IMR-90 (cell line): ENCODE data around the gene POLR1E. TPM values are rescaled to one million over a fixed set of nuclear protein-coding genes. Genes with fewer than 3 reads are reported as not detected.

Experiments used
- ATAC-seq: fragments of 200-7000 bp; cut with Tn5 transposase; 2 replicates; pipeline ENCODE4 v1.9.1; 2020; ENCODE audit warnings: low read depth, mild to moderate bottlenecking, moderate library complexity
- BruUV-seq: library from RNA; stranded (reverse); fragments of 400-500 nt; replicated peaks from 2 replicates; lab custom pipeline; 2021; lab: Mats Ljungman, UMichigan
- CTCF ChIA-PET: fragments of 300-600 bp; formaldehyde crosslinking; extraction: SDS; loops from one replicate; lab custom pipeline; 2021; ENCODE audit warnings: antibody characterized with exemption; lab: Yijun Ruan, JAX
- POLR2A ChIA-PET: fragments of 300-600 bp; sonication (Branson Sonifier 250); formaldehyde crosslinking; loops from one replicate; lab custom pipeline; 2022; ENCODE audit warnings: antibody characterized with exemption; ENCODE audit not compliant: unreplicated experiment; lab: Charles Lee
- DNase-seq: peaks from one replicate; pipeline ENCODE4 v3.0.0; 2013
- H2AFZ ChIP-seq: replicated peaks from 2 replicates; pipeline ENCODE3; 2013; ENCODE audit warnings: low read length, mild to moderate bottlenecking; ENCODE audit not compliant: poor library complexity
- H2AK5ac ChIP-seq: 2 replicates; pipeline ENCODE4 v1.6.1; 2013; ENCODE audit warnings: low read depth, low read length, inconsistent platforms
- H2AK9ac ChIP-seq: replicated peaks from 2 replicates; pipeline ENCODE3; 2013; ENCODE audit warnings: mild to moderate bottlenecking, low read depth, low read length, moderate library complexity; ENCODE audit not compliant: poor library complexity
- H2BK120ac ChIP-seq: 2 replicates; pipeline ENCODE4 v1.6.1; 2013; ENCODE audit warnings: low read depth, low read length, inconsistent platforms
- H2BK15ac ChIP-seq: 3 replicates; pipeline ENCODE4 v1.6.1; 2013; ENCODE audit warnings: low read depth, low read length, inconsistent platforms
- H2BK20ac ChIP-seq: 2 replicates; pipeline ENCODE4 v1.6.1; 2013; ENCODE audit warnings: low read depth, mild to moderate bottlenecking, inconsistent platforms, low read length, moderate library complexity
- H2BK5ac ChIP-seq: 2 replicates; pipeline ENCODE4 v1.6.1; 2013; ENCODE audit warnings: mild to moderate bottlenecking, low read depth, low read length, inconsistent platforms; ENCODE audit not compliant: poor library complexity, severe bottlenecking
- H3K14ac ChIP-seq: replicated peaks from 2 replicates; pipeline ENCODE4 v1.6.1; 2013; ENCODE audit warnings: low read depth, low read length, inconsistent platforms
- H3K18ac ChIP-seq: 2 replicates; pipeline ENCODE4 v1.6.1; 2013; ENCODE audit warnings: low read depth, low read length, control low read depth
- H3K23ac ChIP-seq: 2 replicates; pipeline ENCODE4 v1.6.1; 2013; ENCODE audit warnings: low read depth, low read length, inconsistent platforms
- H3K27ac ChIP-seq: 2 replicates; pipeline ENCODE4 v1.5.1; 2013; ENCODE audit warnings: mild to moderate bottlenecking, control low read depth, low read length; ENCODE audit not compliant: insufficient read depth
- H3K27me3 ChIP-seq: 2 replicates; pipeline ENCODE4 v1.6.1; 2013; ENCODE audit warnings: low read length; ENCODE audit not compliant: control insufficient read depth, insufficient read depth
- H3K36me3 ChIP-seq: 2 replicates; pipeline ENCODE4 v1.6.1; 2013; ENCODE audit warnings: low read length, mixed read lengths; ENCODE audit not compliant: control insufficient read depth, insufficient read depth
- H3K4ac ChIP-seq: 2 replicates; pipeline ENCODE4 v1.6.1; 2013; ENCODE audit warnings: low read depth, low read length, inconsistent platforms
- H3K4me1 ChIP-seq: 2 replicates; pipeline ENCODE4 v1.6.1; 2013; ENCODE audit warnings: low read length, mixed read lengths; ENCODE audit not compliant: control insufficient read depth, insufficient read depth
- H3K4me2 ChIP-seq: 2 replicates; pipeline ENCODE4 v1.6.1; 2013; ENCODE audit warnings: low read depth, mild to moderate bottlenecking, control low read depth, low read length, moderate library complexity
- H3K4me3 ChIP-seq: 2 replicates; pipeline ENCODE4 v1.5.1; 2013; ENCODE audit warnings: low read depth, mild to moderate bottlenecking, control low read depth, low read length, moderate library complexity; ENCODE audit not compliant: insufficient read depth
- H3K56ac ChIP-seq: 2 replicates; pipeline ENCODE4 v1.6.1; 2013; ENCODE audit warnings: low read length, inconsistent platforms; ENCODE audit not compliant: insufficient read depth; ENCODE audit errors: extremely low read depth
- H3K79me1 ChIP-seq, 2 experiments: 2 replicates each; pipeline ENCODE4 v1.6.1; 2013; ENCODE audit warnings: low read length in 2 of 2, inconsistent platforms in 1 of 2, low read depth in 1 of 2
- H3K9ac ChIP-seq: 2 replicates; pipeline ENCODE4 v1.6.1; 2013; ENCODE audit warnings: low read depth, low read length, control low read depth
- H3K9me1 ChIP-seq: 2 replicates; pipeline ENCODE4 v1.6.1; 2013; ENCODE audit warnings: low read length, inconsistent platforms; ENCODE audit not compliant: insufficient read depth
- H3K9me3 ChIP-seq: 2 replicates; pipeline ENCODE4 v1.6.1; 2013; ENCODE audit warnings: low read length; ENCODE audit not compliant: control insufficient read depth, insufficient read depth
- H4K20me1 ChIP-seq: 2 replicates; pipeline ENCODE4 v1.6.1; 2013; ENCODE audit warnings: low read length, inconsistent platforms; ENCODE audit not compliant: insufficient read depth
- H4K5ac ChIP-seq: 2 replicates; pipeline ENCODE4 v1.6.1; 2013; ENCODE audit warnings: mild to moderate bottlenecking, low read depth, low read length, control low read depth
- H4K8ac ChIP-seq, 2 experiments: 2 replicates each; pipeline ENCODE4 v1.6.1; 2013; ENCODE audit warnings: low read depth in 2 of 2, low read length in 2 of 2, control low read depth in 1 of 2, inconsistent platforms in 1 of 2
- H4K91ac ChIP-seq: 2 replicates; pipeline ENCODE4 v1.6.1; 2013; ENCODE audit warnings: low read depth, low read length, inconsistent platforms; ENCODE audit not compliant: insufficient read depth
- BHLHE40 ChIP-seq: fragments of 150-350 bp; IDR thresholded peaks from 2 replicates; pipeline ENCODE4 v1.6.1; 2016; ENCODE audit warnings: mild to moderate bottlenecking, low read depth, low read length
- CEBPB ChIP-seq: IDR thresholded peaks from 2 replicates; pipeline ENCODE4 v1.6.1; 2012; ENCODE audit warnings: low read depth, low read length, improper control_type of control experiment
- CHD1 ChIP-seq: IDR thresholded peaks from 2 replicates; pipeline ENCODE4 v1.6.1; 2012; ENCODE audit warnings: low read depth, low read length, improper control_type of control experiment
- CTCF ChIP-seq: conservative IDR thresholded peaks from 2 replicates; pipeline ENCODE4 v1.5.1; 2012; ENCODE audit warnings: mild to moderate bottlenecking, low read depth, low read length, improper control_type of control experiment
- FOS ChIP-seq: fragments of 150-350 bp; IDR thresholded peaks from 2 replicates; pipeline ENCODE4 v1.6.1; 2016; ENCODE audit warnings: low read depth, low read length
- MAFK ChIP-seq: IDR thresholded peaks from 2 replicates; pipeline ENCODE4 v1.6.1; 2012; ENCODE audit warnings: low read depth, low read length, improper control_type of control experiment
- MAZ ChIP-seq: IDR thresholded peaks from 2 replicates; pipeline ENCODE4 v1.6.1; 2012; ENCODE audit warnings: low read depth, mild to moderate bottlenecking, low read length, improper control_type of control experiment, moderate library complexity, borderline replicate concordance
- MXI1 ChIP-seq: IDR thresholded peaks from 2 replicates; pipeline ENCODE4 v1.6.1; 2012; ENCODE audit warnings: low read depth, mild to moderate bottlenecking, low read length, moderate library complexity, borderline replicate concordance
- POLR2A ChIP-seq: IDR thresholded peaks from 2 replicates; pipeline ENCODE4 v1.6.1; 2012; ENCODE audit warnings: mild to moderate bottlenecking, low read depth, low read length
- RAD21 ChIP-seq: IDR thresholded peaks from 2 replicates; pipeline ENCODE4 v1.6.1; 2012; ENCODE audit warnings: low read length, improper control_type of control experiment
- SMC3 ChIP-seq: fragments of 150-350 bp; IDR thresholded peaks from 2 replicates; pipeline ENCODE4 v1.6.1; 2016; ENCODE audit warnings: low read depth, mild to moderate bottlenecking, antibody characterized with exemption, low read length, moderate library complexity
- WGBS, 2 experiments: methylation state at CpG; one replicate each; pipeline versions ENCODE4 v1.1.5 to v1.1.7; 2013; ENCODE audit warnings: missing lambda C conversion rate in 2 of 2; ENCODE audit not compliant: insufficient read length in 1 of 2; ENCODE audit errors: extremely low coverage in 2 of 2; 5-methylcytosine and 5-hydroxymethylcytosine counted together
- dilution Hi-C: fragments of 300-500 bp; cut with HindIII; formaldehyde crosslinking; loops from one replicate; pipeline ENCODE4 v1.14.3; 2018; ENCODE audit warnings: low sequenced_read_pairs; ENCODE audit not compliant: unreplicated experiment
- in situ Hi-C: fragments of 300-500 bp; cut with MboI; formaldehyde crosslinking; loops from 3 replicates; pipeline ENCODE4 v1.14.3; 2019; ENCODE audit warnings: low sequenced_read_pairs, inconsistent platforms, mixed read lengths
- intact Hi-C: fragments of 100-400 bp; cut with micrococcal nuclease; formaldehyde crosslinking; loops from 2 replicates; pipeline ENCODE4 v1.10.0; 2022
- polyA plus RNA-seq, 3 experiments: library from polyadenylated mRNA; depleted of rRNA; stranded (reverse); fragments of >200 nt; gene quantifications; 2 replicates each; pipeline ENCODE4 v1.2.3, GENCODE V29; 2012; ENCODE audit warnings: low replicate concordance in 1 of 3
- total RNA-seq: library from RNA; depleted of rRNA; stranded (reverse); fragments of >200 nt; gene quantifications from 2 replicates; pipeline ENCODE4 v1.2.3, GENCODE V29; 2012
- TF ChIP-seq, protein P1 (sequence below): fragments of 150-350 bp; IDR thresholded peaks from 2 replicates; pipeline ENCODE4 v1.6.1; 2016; ENCODE audit warnings: low read depth, mild to moderate bottlenecking, low read length, moderate library complexity, borderline replicate concordance
- TF ChIP-seq, protein P2 (sequence below): fragments of 150-350 bp; IDR thresholded peaks from 2 replicates; pipeline ENCODE4 v1.6.1; 2017; ENCODE audit warnings: mild to moderate bottlenecking, antibody characterized with exemption, low read length, low read depth

The POLR1E gene
- total and polyA plus RNA-seq, 2 of the 4 experiments (the other 2 are of a cell fraction): 48.0 to 71.9 TPM

DNA sequence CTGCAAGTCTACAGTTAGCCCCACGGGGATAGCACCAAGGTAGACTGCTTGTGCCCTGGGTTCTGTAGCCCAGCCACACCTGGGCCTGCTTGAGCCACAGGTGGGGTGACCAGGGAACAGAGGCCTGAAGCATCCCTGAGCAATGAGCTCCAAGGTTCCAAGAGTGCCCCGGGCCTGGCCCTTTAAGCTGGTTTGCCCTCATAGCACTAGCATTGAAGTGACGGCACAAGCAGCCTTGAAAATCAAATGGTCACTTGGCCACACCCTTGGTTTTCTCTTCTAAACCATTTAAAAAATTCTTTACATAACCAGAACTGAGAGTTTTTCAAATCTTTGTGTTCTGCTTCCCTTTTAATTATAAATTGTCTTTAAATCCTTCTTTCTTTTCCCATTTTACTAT, 65.7 kb downstream of the POLR1E start:
- intact Hi-C loops (no loop called here), in situ Hi-C loops (no loop called here), dilution Hi-C loops (no loop called here)
- Histone ChIP-seq H3K23ac (no peak overlapping the region), H2BK15ac (no peak overlapping the region), H2AK9ac (no peak overlapping the region), H3K4me3 (no peak overlapping the region), H2AFZ (no peak overlapping the region), H3K9ac (no peak overlapping the region), H3K14ac (no peak overlapping the region), H4K91ac (no peak overlapping the region), H3K4me1 (peaks cover 6% of the 10 kb centered on the region), H3K27me3 (no peaks in the 10 kb centered on the region), H3K9me1 (peaks cover 3% of the 10 kb centered on the region; the same call in 1 of the 2 replicates), H2BK20ac (no peak overlapping the region), H3K27ac (no peak overlapping the region), H2BK5ac (no peak overlapping the region), H3K79me1 (peaks cover 5 to 13% of the 10 kb centered on the region in 2 experiments; a peak in 3 of 4 replicates), H4K20me1 (no peaks in the 10 kb centered on the region; the same call in 1 of the 2 replicates), H3K56ac (no peak overlapping the region), H3K9me3 (no peaks in the 10 kb centered on the region), H3K36me3 (no peaks in the 10 kb centered on the region), H3K4me2 (no peak overlapping the region), H4K5ac (no peak overlapping the region), H2BK120ac (no peak overlapping the region), H4K8ac (no peak overlapping the region), H2AK5ac (no peak overlapping the region), H3K18ac (no peak overlapping the region), H3K4ac (no peak overlapping the region)
- 95% methylated on average over 3 of the region's 3 CpGs; no CpG with 5 or more reads in 1 of the 2 experiments for WGBS, 2 experiments
- no peak for TF ChIP-seq BHLHE40
- TF ChIP-seq MAFK: no peak
- no peak for TF ChIP-seq CTCF
- TF ChIP-seq CEBPB: no peak
- no peak for TF ChIP-seq SMC3
- TF ChIP-seq, protein P1, sequence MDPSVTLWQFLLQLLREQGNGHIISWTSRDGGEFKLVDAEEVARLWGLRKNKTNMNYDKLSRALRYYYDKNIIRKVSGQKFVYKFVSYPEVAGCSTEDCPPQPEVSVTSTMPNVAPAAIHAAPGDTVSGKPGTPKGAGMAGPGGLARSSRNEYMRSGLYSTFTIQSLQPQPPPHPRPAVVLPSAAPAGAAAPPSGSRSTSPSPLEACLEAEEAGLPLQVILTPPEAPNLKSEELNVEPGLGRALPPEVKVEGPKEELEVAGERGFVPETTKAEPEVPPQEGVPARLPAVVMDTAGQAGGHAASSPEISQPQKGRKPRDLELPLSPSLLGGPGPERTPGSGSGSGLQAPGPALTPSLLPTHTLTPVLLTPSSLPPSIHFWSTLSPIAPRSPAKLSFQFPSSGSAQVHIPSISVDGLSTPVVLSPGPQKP: no peak
- TF ChIP-seq POLR2A: no peak
- no peak for TF ChIP-seq MAZ
- TF ChIP-seq MXI1: no peak
- TF ChIP-seq RAD21: no peak
- no peak for TF ChIP-seq CHD1
- TF ChIP-seq FOS: no peak
- TF ChIP-seq, protein P2, sequence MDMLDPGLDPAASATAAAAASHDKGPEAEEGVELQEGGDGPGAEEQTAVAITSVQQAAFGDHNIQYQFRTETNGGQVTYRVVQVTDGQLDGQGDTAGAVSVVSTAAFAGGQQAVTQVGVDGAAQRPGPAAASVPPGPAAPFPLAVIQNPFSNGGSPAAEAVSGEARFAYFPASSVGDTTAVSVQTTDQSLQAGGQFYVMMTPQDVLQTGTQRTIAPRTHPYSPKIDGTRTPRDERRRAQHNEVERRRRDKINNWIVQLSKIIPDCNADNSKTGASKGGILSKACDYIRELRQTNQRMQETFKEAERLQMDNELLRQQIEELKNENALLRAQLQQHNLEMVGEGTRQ: no peak
- POLR2A ChIA-PET: no interaction called here
- BruUV-seq: no TSS peak
- CTCF ChIA-PET: no interaction called here
- ATAC-seq (no peak), DNase-seq (no peak)
